ENCODE measurements around the gene BICC1.

Gene BICC1

DNA sequence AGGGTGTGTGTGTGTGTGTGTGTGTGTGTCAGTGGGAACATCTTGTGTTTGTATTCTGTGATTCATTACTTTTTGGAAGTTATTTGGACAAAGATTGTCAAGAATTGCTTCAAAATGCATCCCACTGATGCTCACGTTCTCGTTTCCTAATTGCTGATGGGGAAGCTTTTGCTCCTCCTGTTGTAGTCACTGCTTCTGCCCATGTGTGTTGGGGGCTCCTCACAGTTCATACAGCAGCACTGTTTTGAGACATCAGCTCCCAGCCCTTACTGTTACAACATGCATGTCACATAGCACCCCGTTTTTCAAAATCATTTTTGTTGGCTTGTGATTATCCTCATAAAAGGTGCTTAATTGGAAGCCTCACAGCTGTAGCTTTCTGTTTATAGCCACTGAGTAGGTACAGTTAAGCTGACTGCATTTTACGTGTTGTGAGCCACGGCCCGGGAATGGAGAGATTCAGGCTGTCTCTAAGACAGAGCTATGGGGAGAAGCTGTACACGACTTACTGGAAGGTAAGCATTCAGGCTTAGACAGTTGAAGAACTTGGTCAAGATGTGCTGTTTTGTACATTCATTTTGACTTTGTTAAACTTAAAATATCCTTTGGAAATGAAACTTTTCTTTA, 87.4 kb downstream of the BICC1 start:
- DNase-seq (ENCODE audit: low spot score), result no peak
- no CpG with 5 or more reads among the region's 7 CpGs for WGBS, 2 donors (ENCODE audit: extremely low coverage in 2 of 2, insufficient read length in 2 of 2, insufficient replicate concordance in 1 of 2)
- H4K91ac ChIP-seq (ENCODE audit: low read depth, low read length, poor library complexity), result no peak overlapping the region
- no peak overlapping the region for H2BK5ac ChIP-seq (ENCODE audit: low read length)
- no peak overlapping the region for H3K27ac ChIP-seq (replicated peaks; ENCODE audit: low read length)
- H4K8ac ChIP-seq (ENCODE audit: low read depth, low read length), result no peak overlapping the region
- H3K4ac ChIP-seq (ENCODE audit: low read length), result no peak overlapping the region
- H3K9ac ChIP-seq (ENCODE audit: low read depth, low read length, poor library complexity), result no peak overlapping the region
- no peaks in the 10 kb centered on the region for H3K36me3 ChIP-seq (replicated peaks in 1 of 2; ENCODE audit: control insufficient read depth in 2 of 2, insufficient read depth in 2 of 2, low read length in 2 of 2)
- H2AFZ ChIP-seq (ENCODE audit: low read length), result no peak overlapping the region
- peaks cover 0 to 3% of the 10 kb centered on the region in 2 donors for H3K9me3 ChIP-seq (replicated peaks in 1 of 2; ENCODE audit: control insufficient read depth in 2 of 2, insufficient read depth in 1 of 2, low read depth in 1 of 2, low read length in 2 of 2)
- H3K79me1 ChIP-seq (ENCODE audit: low read depth, low read length), result no peaks in the 10 kb centered on the region
- no peak overlapping the region for H3K4me2 ChIP-seq (ENCODE audit: insufficient read depth, low read length, poor library complexity, severe bottlenecking)
- no peak overlapping the region for H2BK15ac ChIP-seq (ENCODE audit: low read length)
- H3K18ac ChIP-seq (ENCODE audit: low read length), result no peak overlapping the region
- H3K27me3 ChIP-seq (ENCODE audit: control insufficient read depth in 3 of 3, insufficient read depth in 3 of 3, low read depth in 1 of 3, low read length in 3 of 3), result no peaks in the 10 kb centered on the region
- H2AK5ac ChIP-seq (ENCODE audit: low read depth, low read length), result no peak overlapping the region
- H3K4me1 ChIP-seq (ENCODE audit: control insufficient read depth in 2 of 2, insufficient read depth in 1 of 2, low read depth in 1 of 2, low read length in 2 of 2), result no peaks in the 10 kb centered on the region
- H3K4me3 ChIP-seq (ENCODE audit: low read length in 2 of 2), result no peak overlapping the region
- no peak overlapping the region for H3K23ac ChIP-seq (ENCODE audit: low read depth, low read length, poor library complexity)
- no peak overlapping the region for H3K14ac ChIP-seq (ENCODE audit: low read length)
- no peak overlapping the region for H2BK120ac ChIP-seq (ENCODE audit: low read depth, low read length)
- no peak overlapping the region for H2BK12ac ChIP-seq (ENCODE audit: low read length)

DNA sequence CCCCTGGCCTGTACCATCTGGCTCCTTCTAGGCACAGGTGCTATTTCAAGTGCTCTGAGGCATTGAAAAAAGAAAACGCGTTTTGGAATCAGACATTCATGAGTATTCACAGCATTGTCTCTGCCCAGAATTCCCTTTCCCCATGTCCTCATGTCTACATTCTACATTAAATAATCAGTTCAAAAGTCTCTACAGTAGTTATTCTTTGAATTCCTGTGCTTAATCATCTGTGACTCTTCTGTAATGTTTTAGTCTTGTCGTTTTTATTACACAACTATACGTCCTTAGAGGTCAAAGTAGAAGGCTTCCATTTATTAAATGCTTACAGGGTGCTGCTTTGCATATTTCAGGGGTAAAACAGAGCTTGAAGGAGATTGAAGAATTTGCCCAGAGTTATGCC, 95.7 kb downstream of the BICC1 start:
- H2AK5ac ChIP-seq (ENCODE audit: low read depth, low read length), result no peak overlapping the region
- H3K9me3 ChIP-seq (replicated peaks in 1 of 2; ENCODE audit: control insufficient read depth in 2 of 2, insufficient read depth in 1 of 2, low read depth in 1 of 2, low read length in 2 of 2), result no peaks in the 10 kb centered on the region
- H3K27ac ChIP-seq (replicated peaks; ENCODE audit: low read length), result no peak overlapping the region
- WGBS, 2 donors (ENCODE audit: extremely low coverage in 2 of 2, insufficient read length in 2 of 2, insufficient replicate concordance in 1 of 2), result no CpG with 5 or more reads among the region's 4 CpGs
- H3K27me3 ChIP-seq (ENCODE audit: control insufficient read depth in 3 of 3, insufficient read depth in 3 of 3, low read depth in 1 of 3, low read length in 3 of 3), result no peaks in the 10 kb centered on the region
- no peaks in the 10 kb centered on the region for H3K4me1 ChIP-seq (ENCODE audit: control insufficient read depth in 2 of 2, insufficient read depth in 1 of 2, low read depth in 1 of 2, low read length in 2 of 2)
- H3K18ac ChIP-seq (ENCODE audit: low read length), result no peak overlapping the region
- no peak overlapping the region for H3K9ac ChIP-seq (ENCODE audit: low read depth, low read length, poor library complexity)
- DNase-seq (ENCODE audit: low spot score), result no peak
- no peak overlapping the region for H3K4ac ChIP-seq (ENCODE audit: low read length)
- no peak overlapping the region for H3K23ac ChIP-seq (ENCODE audit: low read depth, low read length, poor library complexity)
- H3K36me3 ChIP-seq (replicated peaks in 1 of 2; ENCODE audit: control insufficient read depth in 2 of 2, insufficient read depth in 2 of 2, low read length in 2 of 2), result no peaks in the 10 kb centered on the region
- no peak overlapping the region for H3K4me3 ChIP-seq (ENCODE audit: low read length in 2 of 2)
- no peak overlapping the region for H4K91ac ChIP-seq (ENCODE audit: low read depth, low read length, poor library complexity)
- H2BK12ac ChIP-seq (ENCODE audit: low read length), result no peak overlapping the region
- H2AFZ ChIP-seq (ENCODE audit: low read length), result no peak overlapping the region
- H2BK5ac ChIP-seq (ENCODE audit: low read length), result no peak overlapping the region
- no peak overlapping the region for H3K14ac ChIP-seq (ENCODE audit: low read length)
- no peak overlapping the region for H3K4me2 ChIP-seq (ENCODE audit: insufficient read depth, low read length, poor library complexity, severe bottlenecking)
- no peak overlapping the region for H2BK120ac ChIP-seq (ENCODE audit: low read depth, low read length)
- H2BK15ac ChIP-seq (ENCODE audit: low read length), result no peak overlapping the region
- no peaks in the 10 kb centered on the region for H3K79me1 ChIP-seq (ENCODE audit: low read depth, low read length)
- no peak overlapping the region for H4K8ac ChIP-seq (ENCODE audit: low read depth, low read length)

DNA sequence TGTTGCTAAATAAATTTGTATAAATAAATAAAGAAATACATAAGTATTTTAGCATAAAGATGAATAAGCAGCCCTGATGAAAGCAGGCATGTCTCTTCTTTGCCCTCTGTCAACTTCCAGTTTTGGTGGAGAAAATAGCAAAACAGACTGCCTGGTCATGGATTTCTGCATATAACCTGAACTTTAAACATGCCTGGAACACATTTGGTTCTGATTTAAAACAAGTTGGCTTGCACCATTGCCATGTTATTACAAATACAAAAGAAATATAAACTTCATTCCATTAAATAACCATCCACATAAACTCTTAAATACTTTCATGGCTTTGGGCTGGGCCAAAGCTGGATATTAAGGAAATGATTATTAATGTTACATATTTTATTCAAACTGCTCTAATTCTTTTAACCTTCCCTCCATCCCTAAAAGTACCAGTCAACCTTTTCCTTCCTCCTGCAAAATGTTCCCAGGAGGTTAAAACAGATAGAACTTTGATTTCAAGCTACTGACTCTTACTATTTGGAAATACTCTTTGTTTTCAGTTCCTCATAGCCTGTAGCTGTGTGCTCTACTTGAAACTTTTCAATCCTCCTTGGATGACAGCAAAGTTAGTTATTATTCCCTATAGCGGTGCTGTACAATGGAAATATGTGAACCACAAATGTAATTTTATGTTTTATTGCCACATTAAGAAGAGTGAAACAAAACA, 96.3 kb downstream of the BICC1 start:
- Histone ChIP-seq H2AFZ (ENCODE audit: low read length) (no peak overlapping the region), H3K4ac (ENCODE audit: low read length) (no peak overlapping the region), H2BK12ac (ENCODE audit: low read length) (no peak overlapping the region), H3K9me3 (replicated peaks in 1 of 2; ENCODE audit: control insufficient read depth in 2 of 2, insufficient read depth in 1 of 2, low read depth in 1 of 2, low read length in 2 of 2) (no peaks in the 10 kb centered on the region), H3K4me3 (ENCODE audit: low read length in 2 of 2) (no peak overlapping the region), H2BK5ac (ENCODE audit: low read length) (no peak overlapping the region), H3K36me3 (replicated peaks in 1 of 2; ENCODE audit: control insufficient read depth in 2 of 2, insufficient read depth in 2 of 2, low read length in 2 of 2) (no peaks in the 10 kb centered on the region), H3K23ac (ENCODE audit: low read depth, low read length, poor library complexity) (no peak overlapping the region), H4K8ac (ENCODE audit: low read depth, low read length) (no peak overlapping the region), H4K91ac (ENCODE audit: low read depth, low read length, poor library complexity) (no peak overlapping the region), H2AK5ac (ENCODE audit: low read depth, low read length) (no peak overlapping the region), H3K79me1 (ENCODE audit: low read depth, low read length) (no peaks in the 10 kb centered on the region), H3K9ac (ENCODE audit: low read depth, low read length, poor library complexity) (no peak overlapping the region), H3K14ac (ENCODE audit: low read length) (no peak overlapping the region), H3K4me2 (ENCODE audit: insufficient read depth, low read length, poor library complexity, severe bottlenecking) (no peak overlapping the region), H2BK120ac (ENCODE audit: low read depth, low read length) (no peak overlapping the region), H3K4me1 (ENCODE audit: control insufficient read depth in 2 of 2, insufficient read depth in 1 of 2, low read depth in 1 of 2, low read length in 2 of 2) (no peaks in the 10 kb centered on the region), H3K27ac (replicated peaks; ENCODE audit: low read length) (no peak overlapping the region), H3K27me3 (ENCODE audit: control insufficient read depth in 3 of 3, insufficient read depth in 3 of 3, low read depth in 1 of 3, low read length in 3 of 3) (no peaks in the 10 kb centered on the region), H2BK15ac (ENCODE audit: low read length) (no peak overlapping the region), H3K18ac (ENCODE audit: low read length) (no peak overlapping the region)
- no peak for DNase-seq (ENCODE audit: low spot score)
- WGBS, 2 donors (ENCODE audit: extremely low coverage in 2 of 2, insufficient read length in 2 of 2, insufficient replicate concordance in 1 of 2), result no CpG with 5 or more reads among the region's 1 CpG

GRCh38 chr10:58609532-58610150, 97.0 kb downstream of the BICC1 start:
- Histone ChIP-seq H2BK15ac (ENCODE audit: low read length) (no peak overlapping the region), H2AFZ (ENCODE audit: low read length) (no peak overlapping the region), H4K91ac (ENCODE audit: low read depth, low read length, poor library complexity) (no peak overlapping the region), H3K27ac (replicated peaks; ENCODE audit: low read length) (no peak overlapping the region), H3K4me2 (ENCODE audit: insufficient read depth, low read length, poor library complexity, severe bottlenecking) (no peak overlapping the region), H2BK120ac (ENCODE audit: low read depth, low read length) (no peak overlapping the region), H3K27me3 (ENCODE audit: control insufficient read depth in 3 of 3, insufficient read depth in 3 of 3, low read depth in 1 of 3, low read length in 3 of 3) (no peaks in the 10 kb centered on the region), H2AK5ac (ENCODE audit: low read depth, low read length) (no peak overlapping the region), H3K23ac (ENCODE audit: low read depth, low read length, poor library complexity) (no peak overlapping the region), H3K4ac (ENCODE audit: low read length) (no peak overlapping the region), H4K8ac (ENCODE audit: low read depth, low read length) (no peak overlapping the region), H3K36me3 (replicated peaks in 1 of 2; ENCODE audit: control insufficient read depth in 2 of 2, insufficient read depth in 2 of 2, low read length in 2 of 2) (no peaks in the 10 kb centered on the region), H2BK5ac (ENCODE audit: low read length) (no peak overlapping the region), H3K79me1 (ENCODE audit: low read depth, low read length) (no peaks in the 10 kb centered on the region), H3K9ac (ENCODE audit: low read depth, low read length, poor library complexity) (no peak overlapping the region), H3K9me3 (replicated peaks in 1 of 2; ENCODE audit: control insufficient read depth in 2 of 2, insufficient read depth in 1 of 2, low read depth in 1 of 2, low read length in 2 of 2) (no peaks in the 10 kb centered on the region), H3K4me3 (ENCODE audit: low read length in 2 of 2) (no peak overlapping the region), H3K18ac (ENCODE audit: low read length) (no peak overlapping the region), H2BK12ac (ENCODE audit: low read length) (no peak overlapping the region), H3K14ac (ENCODE audit: low read length) (no peak overlapping the region), H3K4me1 (ENCODE audit: control insufficient read depth in 2 of 2, insufficient read depth in 1 of 2, low read depth in 1 of 2, low read length in 2 of 2) (no peaks in the 10 kb centered on the region)
- DNase-seq (ENCODE audit: low spot score), result no peak
- WGBS, 2 donors (ENCODE audit: extremely low coverage in 2 of 2, insufficient read length in 2 of 2, insufficient replicate concordance in 1 of 2), result no CpG with 5 or more reads among the region's 6 CpGs
